ENCODE data around the gene FLYWCH1.

FLYWCH1 gene

DNA sequence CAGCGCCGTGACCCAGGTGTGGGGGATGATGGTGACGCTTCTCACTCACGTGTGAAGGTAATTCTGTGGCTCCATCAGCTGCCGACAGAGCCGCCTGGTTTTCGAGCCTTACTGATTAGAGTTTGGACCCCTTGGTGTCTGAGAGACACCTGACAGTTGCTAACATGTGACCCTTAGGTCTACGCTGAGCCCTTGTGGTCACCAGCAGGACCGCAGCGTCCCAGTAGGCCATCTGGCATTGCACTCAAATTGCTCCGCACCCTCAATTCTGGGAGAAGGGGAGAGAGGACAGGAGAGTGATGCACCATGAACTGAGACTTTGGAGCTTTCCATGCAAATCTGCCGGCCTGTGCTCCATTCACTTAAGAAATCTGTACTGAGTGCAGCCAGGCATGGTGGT lies 2.5 kb downstream of the FLYWCH1 start:
- TF ChIP-seq, protein P1, sequence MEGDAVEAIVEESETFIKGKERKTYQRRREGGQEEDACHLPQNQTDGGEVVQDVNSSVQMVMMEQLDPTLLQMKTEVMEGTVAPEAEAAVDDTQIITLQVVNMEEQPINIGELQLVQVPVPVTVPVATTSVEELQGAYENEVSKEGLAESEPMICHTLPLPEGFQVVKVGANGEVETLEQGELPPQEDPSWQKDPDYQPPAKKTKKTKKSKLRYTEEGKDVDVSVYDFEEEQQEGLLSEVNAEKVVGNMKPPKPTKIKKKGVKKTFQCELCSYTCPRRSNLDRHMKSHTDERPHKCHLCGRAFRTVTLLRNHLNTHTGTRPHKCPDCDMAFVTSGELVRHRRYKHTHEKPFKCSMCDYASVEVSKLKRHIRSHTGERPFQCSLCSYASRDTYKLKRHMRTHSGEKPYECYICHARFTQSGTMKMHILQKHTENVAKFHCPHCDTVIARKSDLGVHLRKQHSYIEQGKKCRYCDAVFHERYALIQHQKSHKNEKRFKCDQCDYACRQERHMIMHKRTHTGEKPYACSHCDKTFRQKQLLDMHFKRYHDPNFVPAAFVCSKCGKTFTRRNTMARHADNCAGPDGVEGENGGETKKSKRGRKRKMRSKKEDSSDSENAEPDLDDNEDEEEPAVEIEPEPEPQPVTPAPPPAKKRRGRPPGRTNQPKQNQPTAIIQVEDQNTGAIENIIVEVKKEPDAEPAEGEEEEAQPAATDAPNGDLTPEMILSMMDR (conservative IDR thresholded peaks at IDR 0.05; ENCODE audit: control insufficient read depth, insufficient read depth, low read depth, low read length) = no peak
- DNase-seq (ENCODE audit: low read depth) = no peak
- no peak overlapping the region for H3K4me3 ChIP-seq (ENCODE audit: control insufficient read depth, low read depth, low read length)

DNA sequence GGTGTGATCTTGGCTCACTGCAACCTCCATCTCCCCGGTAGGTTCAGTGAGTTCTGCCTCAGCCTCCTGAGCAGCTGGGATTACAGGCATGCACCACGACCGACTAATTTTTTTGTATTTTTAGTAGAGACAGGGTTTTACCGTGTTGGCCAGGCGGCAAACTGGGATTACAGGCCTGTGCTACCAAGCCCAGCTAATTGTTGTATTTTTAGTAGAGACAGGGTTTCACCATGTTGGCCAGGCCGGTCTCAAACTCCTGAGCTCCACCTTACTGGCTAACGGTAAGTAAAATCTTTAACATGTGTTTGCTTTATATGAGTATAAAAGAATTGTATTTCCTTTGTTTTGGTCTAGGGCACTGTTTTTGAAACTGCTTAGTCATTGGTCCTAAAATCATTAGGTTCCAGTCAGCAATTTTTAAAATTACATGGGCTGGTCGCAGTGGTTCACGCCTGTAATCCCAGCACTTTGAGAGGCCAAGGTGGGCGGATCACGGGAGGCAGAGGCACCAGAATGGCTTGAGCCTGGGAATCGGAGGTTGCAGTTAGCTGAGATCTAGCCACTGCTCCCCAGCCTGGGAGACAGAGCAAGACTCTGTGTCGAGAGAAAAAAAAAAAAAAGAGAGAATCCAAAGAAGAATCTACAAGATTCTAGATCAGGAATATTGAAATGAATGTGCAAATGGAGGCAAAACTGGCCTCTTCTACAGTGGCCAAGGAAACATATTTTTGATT lies 3.6 kb downstream of the FLYWCH1 start:
- TF ChIP-seq, protein P1 (conservative IDR thresholded peaks at IDR 0.05; ENCODE audit: control insufficient read depth, insufficient read depth, low read depth, low read length) = no peak
- no peak overlapping the region for H3K4me3 ChIP-seq (ENCODE audit: control insufficient read depth, low read depth, low read length)
- DNase-seq (ENCODE audit: low read depth) = peak; percentile 14

DNA sequence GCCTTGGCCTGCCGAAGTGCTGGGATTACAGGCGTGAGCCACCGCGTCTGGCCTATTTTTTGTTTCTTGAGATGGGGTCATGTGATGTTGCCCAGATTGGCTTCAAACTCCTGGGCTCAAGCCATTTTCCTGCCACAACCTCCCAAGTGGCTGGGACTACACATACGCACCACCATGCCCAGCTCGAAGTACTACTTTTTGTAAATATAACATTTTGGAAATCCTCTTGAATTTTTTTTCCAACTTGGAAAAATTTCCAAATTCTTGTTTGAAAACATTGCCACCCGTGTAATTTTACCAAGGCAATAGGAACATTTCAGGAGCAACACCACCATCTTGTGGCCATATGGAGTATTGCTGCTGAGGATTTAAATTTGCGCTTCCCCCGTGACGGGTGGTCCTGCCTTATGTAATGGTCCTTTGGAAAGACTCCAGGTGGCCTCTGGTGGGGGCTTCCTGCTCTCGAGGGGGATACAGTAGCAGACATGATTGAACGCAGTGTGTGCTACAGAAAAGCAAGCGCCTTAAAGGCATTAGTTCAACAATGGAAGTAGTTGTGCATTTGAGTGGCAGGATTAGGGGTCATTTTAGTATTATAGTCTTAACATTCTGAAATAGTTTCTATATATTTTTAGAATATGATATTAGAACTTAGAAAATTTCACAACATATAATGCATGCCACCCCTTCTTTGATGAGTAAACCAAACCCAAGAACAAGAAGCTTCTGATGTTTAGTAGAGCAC lies 8.0 kb downstream of the FLYWCH1 start:
- TF ChIP-seq, protein P1 (conservative IDR thresholded peaks at IDR 0.05; ENCODE audit: control insufficient read depth, insufficient read depth, low read depth, low read length) = peak; percentile 89
- H3K4me3 ChIP-seq (ENCODE audit: control insufficient read depth, low read depth, low read length) = no peak overlapping the region
- DNase-seq (ENCODE audit: low read depth) = peak; percentile 78

DNA sequence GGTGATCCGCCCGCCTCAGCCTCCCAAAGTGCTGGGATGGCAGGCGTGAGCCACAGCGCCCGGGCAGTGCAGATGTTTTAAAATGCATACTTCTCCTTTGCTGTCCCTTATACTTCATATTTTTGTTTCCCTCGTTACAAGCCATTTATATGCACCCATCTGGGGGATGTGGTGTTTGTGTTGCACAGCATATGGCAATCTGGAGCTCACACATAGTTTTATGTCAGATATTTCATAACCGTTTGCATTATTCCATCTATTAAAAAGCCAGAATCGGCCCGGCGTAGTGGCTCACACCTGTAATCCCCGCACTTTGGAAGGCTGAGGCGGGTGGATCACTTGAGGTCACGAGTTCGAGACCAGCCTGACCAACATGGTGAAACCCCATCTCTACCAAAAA lies 11.8 kb downstream of the FLYWCH1 start:
- no peak overlapping the region for H3K4me3 ChIP-seq (ENCODE audit: control insufficient read depth, low read depth, low read length)
- no peak for DNase-seq (ENCODE audit: low read depth)
- TF ChIP-seq, protein P1 (conservative IDR thresholded peaks at IDR 0.05; ENCODE audit: control insufficient read depth, insufficient read depth, low read depth, low read length) = no peak

DNA sequence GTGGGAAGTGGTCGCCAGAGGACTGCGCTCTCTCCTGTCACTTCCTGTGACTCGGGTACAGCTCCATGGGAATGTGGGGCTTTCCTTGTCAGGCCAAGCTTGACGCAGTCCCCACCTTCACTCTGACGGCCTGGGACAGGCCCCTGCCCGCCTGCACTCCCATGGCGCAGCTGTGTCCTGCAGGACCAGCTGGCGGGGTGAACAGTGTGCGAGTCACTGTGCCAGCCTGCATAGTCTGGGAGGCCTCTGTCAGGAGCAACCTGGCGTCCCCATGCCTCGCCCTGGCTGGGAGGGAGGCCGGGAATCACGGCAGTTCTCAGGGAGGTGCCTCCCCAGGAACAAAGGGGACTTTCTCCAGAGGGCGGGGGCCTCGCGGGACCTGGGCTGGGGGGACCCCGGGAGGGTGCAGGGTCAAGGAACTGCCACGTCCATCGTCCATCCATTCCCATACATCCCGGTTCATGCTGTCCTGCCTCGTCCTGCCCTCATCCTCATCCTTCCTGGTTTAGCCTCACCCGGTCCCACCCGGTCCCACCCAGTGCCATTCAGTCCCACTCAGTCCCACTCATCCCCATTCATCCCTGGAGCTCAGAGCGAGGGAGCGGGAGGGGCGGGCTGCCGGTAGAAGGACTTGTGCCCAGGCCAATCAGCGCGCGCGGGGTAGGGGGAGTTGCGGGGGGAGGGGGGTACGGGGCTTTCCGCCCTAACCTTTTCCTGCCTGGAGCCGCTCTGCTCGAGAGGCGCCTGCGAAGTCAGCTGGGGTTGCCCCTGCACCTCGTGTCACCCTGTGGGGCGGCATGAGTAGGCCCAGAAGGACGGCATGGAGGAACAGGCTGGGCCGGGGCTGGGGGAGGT lies 13.4 kb downstream of the FLYWCH1 start:
- no peak for DNase-seq (ENCODE audit: low read depth)
- no peak overlapping the region for H3K4me3 ChIP-seq (ENCODE audit: control insufficient read depth, low read depth, low read length)
- TF ChIP-seq, protein P1 (conservative IDR thresholded peaks at IDR 0.05; ENCODE audit: control insufficient read depth, insufficient read depth, low read depth, low read length) = no peak

DNA sequence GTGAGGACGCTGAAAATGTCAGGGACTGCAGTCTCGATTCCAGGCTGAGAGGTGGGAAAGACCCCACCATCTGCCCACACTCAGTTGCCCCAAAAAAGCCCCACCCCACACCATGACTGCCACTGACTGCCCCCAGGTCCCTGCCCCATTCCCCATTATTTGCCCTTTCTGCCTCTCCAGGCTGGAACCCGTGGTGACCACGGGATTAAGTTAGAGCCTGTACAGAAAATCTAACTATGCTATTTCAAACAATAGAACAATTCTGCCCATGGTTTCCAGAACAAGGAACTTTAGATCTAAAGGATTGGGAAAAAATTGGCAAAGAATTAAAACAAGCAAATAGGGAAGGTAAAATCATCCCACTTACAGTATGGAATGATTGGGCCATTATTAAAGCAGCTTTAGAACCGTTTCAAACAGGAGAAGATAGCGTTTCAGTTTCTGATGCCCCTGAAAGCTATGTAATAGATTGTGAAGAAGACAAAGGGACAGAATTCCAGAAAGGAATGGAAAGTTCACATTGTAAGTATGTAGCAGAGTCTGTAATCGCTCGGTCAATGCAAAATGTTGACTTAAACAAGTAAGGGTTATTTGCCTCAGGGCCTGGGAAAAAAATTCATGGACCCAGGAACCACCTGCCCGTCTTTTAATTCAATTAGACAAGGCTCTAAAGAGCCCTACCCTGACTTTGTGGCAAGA lies 14.4 kb downstream of the FLYWCH1 start:
- no peak overlapping the region for H3K4me3 ChIP-seq (ENCODE audit: control insufficient read depth, low read depth, low read length)
- TF ChIP-seq, protein P1 (conservative IDR thresholded peaks at IDR 0.05; ENCODE audit: control insufficient read depth, insufficient read depth, low read depth, low read length) = no peak
- no peak for DNase-seq (ENCODE audit: low read depth)

Data from fibroblast of mammary gland (primary cell).